Adrenal gland (tissue), 12 donors: ENCODE results near the gene PPAN. TPM values are rescaled to one million over a fixed set of nuclear protein-coding genes. Genes with fewer than 3 reads are reported as not detected.

Experiments used
- DNase-seq, 7 donors: peaks; one replicate each; pipeline ENCODE4 v3.0.0-alpha.2; 2019 to 2020
- H3K27ac ChIP-seq, 5 donors: fragments of 200-600 bp; sonication (generic) in 4 of 5; 1 replicate in 3 of 5; 2 replicates in 2 of 5; pipeline versions ENCODE4 v1.5.1 to v1.8.0; 2016 to 2020; ENCODE audit warnings: mild to moderate bottlenecking in 1 of 5
- H3K27me3 ChIP-seq: fragments of 200-600 bp; 2 replicates; pipeline ENCODE4 v1.8.0; 2021
- H3K36me3 ChIP-seq, 2 donors: fragments of 200-600 bp; replicated peaks in 1 of 2; 1 replicate in 1 of 2; 2 replicates in 1 of 2; pipeline versions ENCODE4 v1.5.1 to v1.8.0; 2018 to 2022
- H3K4me1 ChIP-seq, 2 donors: fragments of 200-600 bp; replicated peaks in 1 of 2; 1 replicate in 1 of 2; 2 replicates in 1 of 2; pipeline versions ENCODE4 v1.5.1 to v1.8.0; 2018 to 2021
- H3K4me3 ChIP-seq, 4 donors: fragments of 200-600 bp; sonication (generic) in 3 of 4; one replicate each; pipeline ENCODE4 v1.5.1; 2016 to 2018
- H3K9me3 ChIP-seq, 3 donors: fragments of 200-600 bp; sonication (generic) in 1 of 3; replicated peaks in 1 of 3; 1 replicate in 2 of 3; 2 replicates in 1 of 3; pipeline versions ENCODE4 v1.5.1 to v1.8.0; 2016 to 2021
- CTCF ChIP-seq, 6 experiments: fragments of 450-650 bp in 4 of 6; fragments of 200-600 bp in 2 of 6; sonication (generic) in 1 of 6; IDR thresholded peaks; 1 replicate in 5 of 6; 2 replicates in 1 of 6; pipeline versions ENCODE4 v1.5.1 to v1.8.0; 2016 to 2021; ENCODE audit warnings: antibody characterized with exemption in 6 of 6, mild to moderate bottlenecking in 2 of 6, moderate library complexity in 1 of 6
- POLR2A ChIP-seq, 2 donors: fragments of 450-650 bp; IDR thresholded peaks; one replicate each; pipeline ENCODE4 v1.6.1; 2017; ENCODE audit warnings: antibody characterized with exemption in 2 of 2, mild to moderate bottlenecking in 2 of 2, moderate library complexity in 1 of 2
- WGBS, 4 donors: extraction: QIAGEN DNeasy Blood & Tissue Kit in 2 of 4; methylation state at CpG; one replicate each; pipeline versions ENCODE4 v1.1.5 to v1.1.7; 2013 to 2017; 5-methylcytosine and 5-hydroxymethylcytosine counted together
- intact Hi-C, 2 donors: fragments of 100-400 bp; cut with DNase I; formaldehyde crosslinking; loops; one replicate each; pipeline versions ENCODE4 v1.14.1 to v1.15.0; 2022 to 2023
- polyA plus RNA-seq, 3 donors: library from polyadenylated mRNA; stranded (reverse); fragments of 200-250 nt in 2 of 3; fragments of 350-450 nt in 1 of 3; fragmentation: Illumina TruSeq in 1 of 3; extraction: RNeasy Lipid Tissue Mini Kit (QIAGEN cat#74804) in 1 of 3; gene quantifications; one replicate each; pipeline ENCODE4 v1.2.3, GENCODE V29; 2013 to 2014
- total RNA-seq, 9 donors: library from RNA; depleted of rRNA in 4 of 9; stranded (reverse); fragments of >200 nt in 4 of 9; fragments of 120-200 nt in 1 of 9; fragmentation: NEBNext Ultra II Directional in 1 of 9; extraction: Animal tissue kit (Norgen Biotek cat#: 25700) in 1 of 9; gene quantifications; one replicate each; pipeline versions ENCODE4 v1.1.0 to v1.2.4, GENCODE V29; 2013 to 2023
- donor health status: healthy with polysubstance abuse.
- donor health status: Bipolar disorder and iron deficiency.
- donor health status: DM: yes; HTN: yes; CAD: no.
- donor health status: DM: no; HTN: no; CAD: no.
- donor health status: DM: no; HTN: no; CAD: no.
- donor health status: DM: yes; HTN: yes; CAD: no.

The PPAN gene
- total and polyA plus RNA-seq, 12 donors, result 18.2 to 98.7 (median 28.8) TPM

GRCh38 chr19:10078329-10078728 is 27.8 kb upstream of the PPAN start:
- intact Hi-C loops, result no loop called here
- Histone ChIP-seq H3K27me3 (no peaks in the 10 kb centered on the region), H3K36me3 (no peaks in the 10 kb centered on the region), H3K27ac (no peak overlapping the region), H3K9me3 (peaks cover 0 to 4% (median 0%) of the 10 kb centered on the region in 3 donors), H3K4me3 (no peak overlapping the region), H3K4me1 (no peaks in the 10 kb centered on the region)
- TF ChIP-seq POLR2A (IDR thresholded peaks at IDR 0.05), result no peak
- no peak for TF ChIP-seq CTCF (IDR thresholded peaks at IDR 0.05)
- DNase-seq, result no peak
- 77 to 80% (median 79%) methylated on average over 8 of the region's 8 CpGs for WGBS, 4 donors

DNA sequence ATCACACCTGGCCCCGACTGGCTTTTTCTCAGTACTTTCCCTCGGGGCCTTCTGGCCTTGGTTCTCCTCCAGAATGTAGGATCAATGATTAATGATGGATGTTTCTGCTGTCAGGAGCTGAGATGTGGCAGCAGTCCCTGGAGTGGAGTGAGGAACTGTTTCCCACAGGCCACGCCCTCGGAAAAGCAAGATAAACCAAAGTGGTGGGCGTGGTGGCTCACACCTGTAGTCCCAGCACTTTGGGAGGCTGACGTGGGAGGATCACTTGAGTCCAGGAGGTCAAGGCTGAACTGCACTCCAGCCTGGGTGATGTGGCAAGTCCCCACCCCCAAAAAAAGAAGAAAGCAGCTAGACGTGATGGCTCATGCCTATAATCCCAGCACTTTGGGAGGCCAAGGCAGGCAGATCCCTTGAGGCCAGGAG is 27.1 kb upstream of the PPAN start:
- no peaks in the 10 kb centered on the region for H3K27me3 ChIP-seq
- intact Hi-C loops, result no loop called here
- H3K4me1 ChIP-seq, result no peaks in the 10 kb centered on the region
- no peak for DNase-seq
- 38 to 59% (median 41%) methylated on average over 4 to 7 of the region's 7 CpGs for WGBS, 4 donors
- TF ChIP-seq POLR2A (IDR thresholded peaks at IDR 0.05) (no peak), CTCF (IDR thresholded peaks at IDR 0.05) (no peak)
- peaks cover 0 to under 1% (median 0%) of the 10 kb centered on the region in 3 donors for H3K9me3 ChIP-seq
- H3K27ac ChIP-seq, result no peak overlapping the region
- H3K4me3 ChIP-seq, result no peak overlapping the region
- H3K36me3 ChIP-seq, result no peaks in the 10 kb centered on the region

- TF ChIP-seq POLR2A (IDR thresholded peaks at IDR 0.05) (no peak), CTCF (IDR thresholded peaks at IDR 0.05) (no peak)
- H3K9me3 ChIP-seq, result no peaks in the 10 kb centered on the region
- 69 to 84% (median 79%) methylated on average over 9 of the region's 9 CpGs for WGBS, 4 donors
- intact Hi-C loops, result no loop called here
- H3K4me3 ChIP-seq, result no peak overlapping the region
- DNase-seq, result no peak
- peaks cover 4 to 5% of the 10 kb centered on the region in 2 donors for H3K4me1 ChIP-seq
- H3K36me3 ChIP-seq, result no peaks in the 10 kb centered on the region
- no peak overlapping the region for H3K27ac ChIP-seq
- H3K27me3 ChIP-seq, result no peaks in the 10 kb centered on the region
Observed at GRCh38 chr19:10083911-10084310, 22.3 kb upstream of the PPAN start.

GRCh38 chr19:10084803-10085202 is 21.4 kb upstream of the PPAN start:
- Histone ChIP-seq H3K27me3 (no peaks in the 10 kb centered on the region), H3K4me3 (no peak overlapping the region), H3K36me3 (peaks cover 0 to 8% of the 10 kb centered on the region in 2 donors), H3K9me3 (no peaks in the 10 kb centered on the region), H3K27ac (no peak overlapping the region), H3K4me1 (peaks cover 4 to 5% of the 10 kb centered on the region in 2 donors)
- intact Hi-C loops, result no loop called here
- DNase-seq, result no peak
- TF ChIP-seq POLR2A (IDR thresholded peaks at IDR 0.05), result no peak
- no peak for TF ChIP-seq CTCF (IDR thresholded peaks at IDR 0.05)
- 71 to 79% (median 76%) methylated on average over 3 of the region's 3 CpGs for WGBS, 4 donors
